Neural cell (in vitro differentiated cells): ENCODE results near the gene TUBE1. TPM values are rescaled to one million over a fixed set of nuclear protein-coding genes. Genes with fewer than 3 reads are reported as not detected.

ENCODE experiments used
- H2AFZ ChIP-seq: fragments of 200-600, 300-800 bp; sonication (generic), shearing (Covaris generic); 2 replicates; pipeline ENCODE4 v1.6.0; 2014; ENCODE audit warnings: low read depth, mild to moderate bottlenecking, antibody characterized with exemption, low read length, moderate library complexity
- H3F3A ChIP-seq: fragments of 200-600 bp; shearing (Covaris generic); 2 replicates; pipeline ENCODE4 v1.6.1; 2016; ENCODE audit warnings: mild to moderate bottlenecking, moderate library complexity, mixed read lengths, antibody characterized with exemption, low read length; ENCODE audit not compliant: insufficient read depth, poor library complexity, severe bottlenecking
- H3K27ac ChIP-seq: fragments of 200-600, 300-800 bp; sonication (generic), shearing (Covaris generic); 2 replicates; pipeline ENCODE4 v1.5.1; 2014; ENCODE audit warnings: mild to moderate bottlenecking, low read length, moderate library complexity
- H3K27me3 ChIP-seq: fragments of 300-800, 200-600 bp; sonication (generic), shearing (Covaris generic); 2 replicates; pipeline ENCODE4 v1.6.0; 2014; ENCODE audit warnings: mild to moderate bottlenecking, low read depth, low read length, moderate library complexity; ENCODE audit not compliant: insufficient read depth
- H3K36me3 ChIP-seq: fragments of 300-800, 200-600 bp; sonication (generic), shearing (Covaris generic); 2 replicates; pipeline ENCODE4 v1.5.1; 2014; ENCODE audit warnings: mild to moderate bottlenecking, antibody characterized with exemption, low read length, moderate library complexity; ENCODE audit not compliant: insufficient read depth
- H3K4me2 ChIP-seq: fragments of 300-800, 200-600 bp; sonication (generic), shearing (Covaris generic); 2 replicates; pipeline ENCODE4 v1.6.0; 2014; ENCODE audit warnings: mild to moderate bottlenecking, low read length
- H3K4me3 ChIP-seq: fragments of 300-800, 200-600 bp; sonication (generic), shearing (Covaris generic); 2 replicates; pipeline ENCODE4 v1.5.1; 2014; ENCODE audit warnings: mild to moderate bottlenecking, low read length, moderate library complexity
- H3K79me2 ChIP-seq: fragments of 200-600 bp; shearing (Covaris generic); replicated peaks from 2 replicates; pipeline ENCODE4 v1.6.0; 2014; ENCODE audit warnings: mild to moderate bottlenecking, low read length, moderate library complexity; ENCODE audit not compliant: insufficient read depth
- H3K9ac ChIP-seq: fragments of 300-800, 200-600 bp; sonication (generic), shearing (Covaris generic); 2 replicates; pipeline ENCODE4 v1.6.1; 2016; ENCODE audit warnings: mild to moderate bottlenecking, low read length, mixed read lengths
- H3K9me2 ChIP-seq: fragments of 200-600 bp; shearing (Covaris generic); 2 replicates; pipeline ENCODE4 v1.6.1; 2016; ENCODE audit warnings: mild to moderate bottlenecking, low read length, mixed read lengths; ENCODE audit not compliant: insufficient read depth
- H3K9me3 ChIP-seq: fragments of 200-600, 300-800 bp; sonication (generic), shearing (Covaris generic); 2 replicates; pipeline ENCODE4 v1.6.1; 2016; ENCODE audit warnings: mild to moderate bottlenecking, mixed run types, low read length, moderate library complexity, mixed read lengths
- H4K20me1 ChIP-seq: fragments of 200-600 bp; shearing (Covaris generic); 2 replicates; pipeline ENCODE4 v1.6.1; 2016; ENCODE audit warnings: mild to moderate bottlenecking, mixed run types; ENCODE audit not compliant: insufficient read depth
- CTCF ChIP-seq: fragments of 450-650 bp; IDR thresholded peaks from 2 replicates; pipeline ENCODE4 v1.5.1; 2014; ENCODE audit warnings: antibody characterized with exemption, mild to moderate bottlenecking, moderate library complexity; ENCODE audit not compliant: poor library complexity, severe bottlenecking
- EP300 ChIP-seq: fragments of 450-650 bp; conservative IDR thresholded peaks from 2 replicates; pipeline ENCODE4 v1.6.1; 2014; ENCODE audit warnings: antibody characterized with exemption, mild to moderate bottlenecking, moderate library complexity; ENCODE audit not compliant: poor library complexity, severe bottlenecking
- EZH2 ChIP-seq: fragments of 200-600, 300-800 bp; shearing (Covaris generic), sonication (generic); IDR thresholded peaks from 2 replicates; pipeline ENCODE4 v1.6.1; 2014; ENCODE audit warnings: antibody characterized with exemption, low read length, borderline replicate concordance, mild to moderate bottlenecking; ENCODE audit not compliant: insufficient read depth, poor library complexity, severe bottlenecking
- MXI1 ChIP-seq: fragments of 450-650 bp; conservative IDR thresholded peaks from 2 replicates; pipeline ENCODE4 v1.6.1; 2014; ENCODE audit warnings: antibody characterized with exemption, mild to moderate bottlenecking; ENCODE audit not compliant: poor library complexity, severe bottlenecking
- POLR2AphosphoS5 ChIP-seq: IDR thresholded peaks from 2 replicates; pipeline ENCODE4 v1.6.1; 2012
- RAD21 ChIP-seq: fragments of 450-650 bp; conservative IDR thresholded peaks from 2 replicates; pipeline ENCODE4 v1.6.1; 2014; ENCODE audit warnings: antibody characterized with exemption, mild to moderate bottlenecking, moderate library complexity
- REST ChIP-seq: IDR thresholded peaks from 2 replicates; pipeline ENCODE4 v1.6.1; 2012; ENCODE audit warnings: borderline replicate concordance
- SMC3 ChIP-seq: fragments of 450-650 bp; conservative IDR thresholded peaks from 2 replicates; pipeline ENCODE4 v1.6.1; 2014; ENCODE audit warnings: antibody characterized with exemption, mild to moderate bottlenecking, moderate library complexity; ENCODE audit not compliant: poor library complexity
- TAF1 ChIP-seq: IDR thresholded peaks from 2 replicates; pipeline ENCODE4 v1.6.1; 2012; ENCODE audit warnings: low read depth
- polyA plus RNA-seq: library from polyadenylated mRNA; depleted of rRNA; stranded (reverse); fragments of >200 nt; gene quantifications from 2 replicates; pipeline ENCODE4 v1.2.3, GENCODE V29; 2014

The TUBE1 gene
- polyA plus RNA-seq, 1 donor from 2014 or later, result 180 TPM

- H3K27ac ChIP-seq, result no peak overlapping the region
- no peaks in the 10 kb centered on the region for H3K27me3 ChIP-seq
- no peaks in the 10 kb centered on the region for H3K9me3 ChIP-seq
- H3K9me2 ChIP-seq, result no peaks in the 10 kb centered on the region
- no peak overlapping the region for H3K4me2 ChIP-seq
- no peak overlapping the region for H3K9ac ChIP-seq
- no peak for TF ChIP-seq EP300
- no peak for TF ChIP-seq POLR2AphosphoS5
- no peak for TF ChIP-seq CTCF
- no peak for TF ChIP-seq SMC3
- TF ChIP-seq RAD21, result no peak
- no peaks in the 10 kb centered on the region for H3K79me2 ChIP-seq
- no peak overlapping the region for H3K4me3 ChIP-seq
- H3F3A ChIP-seq, result no peaks in the 10 kb centered on the region
- no peaks in the 10 kb centered on the region for H4K20me1 ChIP-seq
- no peaks in the 10 kb centered on the region for H3K36me3 ChIP-seq
- no peak overlapping the region for H2AFZ ChIP-seq
Measured at GRCh38 chr6:112032728-112033127, 54.6 kb downstream of the TUBE1 start.

GRCh38 chr6:112031960-112032359 is 55.3 kb downstream of the TUBE1 start:
- Histone ChIP-seq H3K4me2 (no peak overlapping the region), H3K9ac (no peak overlapping the region), H3K4me3 (no peak overlapping the region), H3K27ac (no peak overlapping the region), H2AFZ (no peak overlapping the region), H3K79me2 (no peaks in the 10 kb centered on the region), H3K27me3 (no peaks in the 10 kb centered on the region), H3K36me3 (no peaks in the 10 kb centered on the region), H4K20me1 (no peaks in the 10 kb centered on the region), H3F3A (no peaks in the 10 kb centered on the region), H3K9me2 (no peaks in the 10 kb centered on the region), H3K9me3 (no peaks in the 10 kb centered on the region)
- TF ChIP-seq TAF1 (no peak), SMC3 (no peak), MXI1 (no peak), REST (no peak), EP300 (no peak), POLR2AphosphoS5 (no peak), EZH2 (no peak), RAD21 (no peak), CTCF (no peak)
